Measurements from ENCODE around the gene AHNAK2.
A peak's percentile ranks its signal among the peaks of the same experiment; 100 is the strongest.

AHNAK2 gene

GRCh38 chr14:105023144-105023543, 45.0 kb upstream of the AHNAK2 start:
- no peak for TF ChIP-seq CTCF (IDR thresholded peaks at IDR 0.05; ENCODE audit: borderline replicate concordance, control extremely low read depth, extremely low read depth, insufficient read depth, missing control alignments)
- no peak for DNase-seq (ENCODE audit: low spot score)
- in situ Hi-C loops (cut with MboI; ENCODE audit: low sequenced_read_pairs, unreplicated experiment): no loop called here

GRCh38 chr14:105022276-105022670, 44.1 kb upstream of the AHNAK2 start:
- in situ Hi-C loops (cut with MboI; ENCODE audit: low sequenced_read_pairs, unreplicated experiment): no loop called here
- no peak for DNase-seq (ENCODE audit: low spot score)
- no peak for TF ChIP-seq CTCF (IDR thresholded peaks at IDR 0.05; ENCODE audit: borderline replicate concordance, control extremely low read depth, extremely low read depth, insufficient read depth, missing control alignments)

- in situ Hi-C loops (cut with MboI; ENCODE audit: low sequenced_read_pairs, unreplicated experiment): no loop called here
- no peak for DNase-seq (ENCODE audit: low spot score)
- no peak for TF ChIP-seq CTCF (IDR thresholded peaks at IDR 0.05; ENCODE audit: borderline replicate concordance, control extremely low read depth, extremely low read depth, insufficient read depth, missing control alignments)
These were observed 43.6 kb upstream of the AHNAK2 start for GRCh38 chr14:105021656-105022275.

GRCh38 chr14:105020815-105021655, 42.9 kb upstream of the AHNAK2 start, which contains the start of gene CDCA4:
TSS of gene CDCA4 (minus strand) at chr14:105021083. CDS start at chr14:105011929, 9,154 bp downstream.
- TF ChIP-seq CTCF (IDR thresholded peaks at IDR 0.05; ENCODE audit: borderline replicate concordance, control extremely low read depth, extremely low read depth, insufficient read depth, missing control alignments): no peak
- peak; percentile 100 for DNase-seq (ENCODE audit: low spot score)
- in situ Hi-C loops (cut with MboI; ENCODE audit: low sequenced_read_pairs, unreplicated experiment): no loop called here

GRCh38 chr14:105019861-105020814, 42.0 kb upstream of the AHNAK2 start:
- peak; percentile 63 for DNase-seq (ENCODE audit: low spot score)
- in situ Hi-C loops (cut with MboI; ENCODE audit: low sequenced_read_pairs, unreplicated experiment): no loop called here
- no peak for TF ChIP-seq CTCF (IDR thresholded peaks at IDR 0.05; ENCODE audit: borderline replicate concordance, control extremely low read depth, extremely low read depth, insufficient read depth, missing control alignments)

GRCh38 chr14:105018414-105018813, 40.2 kb upstream of the AHNAK2 start:
- in situ Hi-C loops (cut with MboI; ENCODE audit: low sequenced_read_pairs, unreplicated experiment): no loop called here

More at GRCh38 chr14:105018414-105018813, 40.2 kb upstream of the AHNAK2 start:
- TF ChIP-seq CTCF (IDR thresholded peaks at IDR 0.05; ENCODE audit: borderline replicate concordance, control extremely low read depth, extremely low read depth, insufficient read depth, missing control alignments): no peak
- no peak for DNase-seq (ENCODE audit: low spot score)

All from GM13976 (cell line).